ENCODE data around the gene PNKD. TPM values are rescaled to one million over a fixed set of nuclear protein-coding genes. Genes with fewer than 3 reads are reported as not detected.

The PNKD gene
- total RNA-seq, 1 donor from 2014 or later = 28.9 TPM

- Mint-ChIP-seq H3K27ac (ENCODE audit: unreplicated experiment) (peak overlapping the region; percentile 90), H3K4me3 (ENCODE audit: unreplicated experiment) (peak overlapping the region; percentile 95)
Measured at GRCh38 chr2:218322768-218323525, 52.6 kb downstream of the PNKD start.

GRCh38 chr2:218323526-218324472, 53.5 kb downstream of the PNKD start:
- H3K4me1 Mint-ChIP-seq (ENCODE audit: low read depth) = peaks cover 29% of the 10 kb centered on the region
- no peaks in the 10 kb centered on the region for H3K27me3 Mint-ChIP-seq (ENCODE audit: low read depth)
- peak overlapping the region; percentile 90 for H3K27ac Mint-ChIP-seq (ENCODE audit: unreplicated experiment)
- peak overlapping the region; percentile 95 for H3K4me3 Mint-ChIP-seq (ENCODE audit: unreplicated experiment)
- no peak for DNase-seq (ENCODE audit: low spot score)
- no peak for TF ChIP-seq CTCF (IDR thresholded peaks at IDR 0.05)
- H3K36me3 Mint-ChIP-seq (ENCODE audit: low read depth) = no peaks in the 10 kb centered on the region
- no peaks in the 10 kb centered on the region for H3K9me3 Mint-ChIP-seq (ENCODE audit: low read depth)

More at GRCh38 chr2:218322768-218323525, 52.6 kb downstream of the PNKD start:
- Mint-ChIP-seq H3K9me3 (ENCODE audit: low read depth) (no peaks in the 10 kb centered on the region), H3K27me3 (ENCODE audit: low read depth) (no peaks in the 10 kb centered on the region), H3K4me1 (ENCODE audit: low read depth) (peaks cover 29% of the 10 kb centered on the region), H3K36me3 (ENCODE audit: low read depth) (no peaks in the 10 kb centered on the region)
- no peak for TF ChIP-seq CTCF (IDR thresholded peaks at IDR 0.05)
- DNase-seq (ENCODE audit: low spot score) = no peak

GRCh38 chr2:218325566-218326160, 55.3 kb downstream of the PNKD start:
- no peaks in the 10 kb centered on the region for H3K36me3 Mint-ChIP-seq (ENCODE audit: low read depth)
- H3K4me1 Mint-ChIP-seq (ENCODE audit: low read depth) = peaks cover 25% of the 10 kb centered on the region
- DNase-seq (ENCODE audit: low spot score) = no peak
- H3K4me3 Mint-ChIP-seq (ENCODE audit: unreplicated experiment) = no peak overlapping the region
- TF ChIP-seq CTCF (IDR thresholded peaks at IDR 0.05) = no peak
- H3K27ac Mint-ChIP-seq (ENCODE audit: unreplicated experiment) = no peak overlapping the region
- H3K27me3 Mint-ChIP-seq (ENCODE audit: low read depth) = no peaks in the 10 kb centered on the region
- H3K9me3 Mint-ChIP-seq (ENCODE audit: low read depth) = no peaks in the 10 kb centered on the region

- H3K27ac Mint-ChIP-seq (ENCODE audit: unreplicated experiment) = no peak overlapping the region
- no peak overlapping the region for H3K4me3 Mint-ChIP-seq (ENCODE audit: unreplicated experiment)
- no peaks in the 10 kb centered on the region for H3K36me3 Mint-ChIP-seq (ENCODE audit: low read depth)
- peaks cover 25% of the 10 kb centered on the region for H3K4me1 Mint-ChIP-seq (ENCODE audit: low read depth)
- no peaks in the 10 kb centered on the region for H3K27me3 Mint-ChIP-seq (ENCODE audit: low read depth)
- H3K9me3 Mint-ChIP-seq (ENCODE audit: low read depth) = no peaks in the 10 kb centered on the region
- DNase-seq (ENCODE audit: low spot score) = no peak
- no peak for TF ChIP-seq CTCF (IDR thresholded peaks at IDR 0.05)
Measured at GRCh38 chr2:218326315-218326714, 56.0 kb downstream of the PNKD start.
